K562 (cell line): ENCODE data around the gene TGFA. TPM values are rescaled to one million over a fixed set of nuclear protein-coding genes. Genes with fewer than 3 reads are reported as not detected.

ENCODE experiments used
- CBFB ChIP-seq: sonication (generic); formaldehyde crosslinking; IDR thresholded peaks from 2 replicates; pipeline ENCODE4 v1.4.0; 2020; ENCODE audit warnings: mild to moderate bottlenecking, missing genetic modification reagents
- CBX3 ChIP-seq, 2 experiments: IDR thresholded peaks; 1 replicate in 1 of 2; 2 replicates in 1 of 2; pipeline ENCODE4 v1.6.1; 2012; ENCODE audit warnings: inconsistent platforms in 2 of 2, low read length in 2 of 2, borderline replicate concordance in 1 of 2, control low read depth in 1 of 2
- HBP1 ChIP-seq: fragments of 450-650 bp; formaldehyde crosslinking; IDR thresholded peaks from 2 replicates; pipeline ENCODE4 v1.4.0; 2022; ENCODE audit warnings: missing genetic modification characterization
- HLTF ChIP-seq: fragments of 450-650 bp; IDR thresholded peaks from 2 replicates; pipeline ENCODE4 v1.6.1; 2016
- MGA ChIP-seq: fragments of 450-650 bp; IDR thresholded peaks from 2 replicates; pipeline ENCODE4 v1.6.1; 2016; ENCODE audit warnings: mild to moderate bottlenecking, moderate library complexity
- RREB1 ChIP-seq: fragments of 250-450 bp; sonication (Bioruptor Pico); IDR thresholded peaks from 2 replicates; pipeline ENCODE4 v1.4.0; 2020
- polyA plus RNA-seq, 8 experiments: library from polyadenylated mRNA; depleted of rRNA in 4 of 8; stranded (reverse) in 5 of 8; unstranded in 3 of 8; fragments of >200 nt; fragmentation: Nextera tagmentation in 2 of 8; fragmentation: Illumina TruSeq in 1 of 8; extraction: Ambion mirVana in 2 of 8; extraction: Trizol in 1 of 8; gene quantifications; 2 replicates each; pipeline versions ENCODE4 v1.2.1 to v1.2.3, GENCODE V29; 2011 to 2014; ENCODE audit warnings: inconsistent platforms in 1 of 8, missing spikeins in 1 of 8
- total RNA-seq, 7 experiments: library from RNA; depleted of rRNA in 6 of 7; stranded (reverse); fragments of >200 nt in 6 of 7; fragmentation: Illumina TruSeq in 2 of 7; extraction: Trizol in 2 of 7; gene quantifications; 2 replicates each; pipeline versions ENCODE4 v1.2.1 to v1.2.3, GENCODE V29; 2011 to 2021; ENCODE audit warnings: low replicate concordance in 1 of 7

TGFA gene
- total and polyA plus RNA-seq, 9 of the 15 experiments (the other 6 are each of a cell fraction or from before 2014, with no cell fraction given): not detected

- TF ChIP-seq MGA (no peak), HBP1 (no peak), CBFB (CRISPR knock-in tag) (no peak), RREB1 (CRISPR knock-in tag) (no peak), CBX3 (IDR thresholded peaks at IDR 0.05; ENCODE audit: borderline replicate concordance in 1 of 2, low read length in 2 of 2) (no peak), HLTF (no peak)
Observed at GRCh38 chr2:70520825-70521224, 32.8 kb downstream of the TGFA start (continued).
